Neural cell (in vitro differentiated cells): ENCODE results near the gene SYCP2.

ENCODE experiments used
- RAD21 ChIP-seq: fragments of 450-650 bp; conservative IDR thresholded peaks from 2 replicates; pipeline ENCODE4 v1.6.1; 2014; ENCODE audit warnings: antibody characterized with exemption, mild to moderate bottlenecking, moderate library complexity
- TF ChIP-seq, protein P1 (sequence below): fragments of 450-650 bp; IDR thresholded peaks from 2 replicates; pipeline ENCODE4 v1.5.1; 2014; ENCODE audit warnings: antibody characterized with exemption, mild to moderate bottlenecking, moderate library complexity; ENCODE audit not compliant: poor library complexity, severe bottlenecking

DNA sequence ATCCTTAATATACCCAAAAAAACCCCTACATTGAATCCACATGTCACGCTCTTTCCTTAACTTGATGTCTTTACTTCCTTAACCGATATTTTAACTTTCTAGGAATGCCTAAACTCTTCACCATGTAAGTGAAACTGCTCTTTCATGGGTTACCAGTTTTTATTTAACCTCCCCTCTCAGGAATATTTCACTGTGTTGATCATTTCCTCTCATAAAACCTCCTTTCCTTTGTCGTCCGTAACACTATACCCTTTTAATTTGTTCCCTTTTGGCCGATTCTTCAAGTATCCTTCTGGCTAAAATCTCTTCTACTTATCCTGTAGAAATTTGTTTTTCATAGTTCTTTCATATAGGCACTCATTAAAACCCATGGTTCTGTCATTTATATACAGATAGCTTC, 24.6 kb downstream of the SYCP2 start:
- no peak for TF ChIP-seq RAD21
- TF ChIP-seq, protein P1, sequence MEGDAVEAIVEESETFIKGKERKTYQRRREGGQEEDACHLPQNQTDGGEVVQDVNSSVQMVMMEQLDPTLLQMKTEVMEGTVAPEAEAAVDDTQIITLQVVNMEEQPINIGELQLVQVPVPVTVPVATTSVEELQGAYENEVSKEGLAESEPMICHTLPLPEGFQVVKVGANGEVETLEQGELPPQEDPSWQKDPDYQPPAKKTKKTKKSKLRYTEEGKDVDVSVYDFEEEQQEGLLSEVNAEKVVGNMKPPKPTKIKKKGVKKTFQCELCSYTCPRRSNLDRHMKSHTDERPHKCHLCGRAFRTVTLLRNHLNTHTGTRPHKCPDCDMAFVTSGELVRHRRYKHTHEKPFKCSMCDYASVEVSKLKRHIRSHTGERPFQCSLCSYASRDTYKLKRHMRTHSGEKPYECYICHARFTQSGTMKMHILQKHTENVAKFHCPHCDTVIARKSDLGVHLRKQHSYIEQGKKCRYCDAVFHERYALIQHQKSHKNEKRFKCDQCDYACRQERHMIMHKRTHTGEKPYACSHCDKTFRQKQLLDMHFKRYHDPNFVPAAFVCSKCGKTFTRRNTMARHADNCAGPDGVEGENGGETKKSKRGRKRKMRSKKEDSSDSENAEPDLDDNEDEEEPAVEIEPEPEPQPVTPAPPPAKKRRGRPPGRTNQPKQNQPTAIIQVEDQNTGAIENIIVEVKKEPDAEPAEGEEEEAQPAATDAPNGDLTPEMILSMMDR, result no peak
